ENCODE data around the gene KIF2C. TPM values are rescaled to one million over a fixed set of nuclear protein-coding genes. Genes with fewer than 3 reads are reported as not detected.

The KIF2C gene
- under 1 TPM; 0.64 to 0.82 TPM for total RNA-seq
- 1.1 TPM for polyA plus RNA-seq (2013, experiment 1 of 2)
- 2.7 TPM for polyA plus RNA-seq (2013, experiment 2 of 2)
- 0.28 to 175 (median 2.1) reads per million in 172 experiments for total RNA-seq

DNA sequence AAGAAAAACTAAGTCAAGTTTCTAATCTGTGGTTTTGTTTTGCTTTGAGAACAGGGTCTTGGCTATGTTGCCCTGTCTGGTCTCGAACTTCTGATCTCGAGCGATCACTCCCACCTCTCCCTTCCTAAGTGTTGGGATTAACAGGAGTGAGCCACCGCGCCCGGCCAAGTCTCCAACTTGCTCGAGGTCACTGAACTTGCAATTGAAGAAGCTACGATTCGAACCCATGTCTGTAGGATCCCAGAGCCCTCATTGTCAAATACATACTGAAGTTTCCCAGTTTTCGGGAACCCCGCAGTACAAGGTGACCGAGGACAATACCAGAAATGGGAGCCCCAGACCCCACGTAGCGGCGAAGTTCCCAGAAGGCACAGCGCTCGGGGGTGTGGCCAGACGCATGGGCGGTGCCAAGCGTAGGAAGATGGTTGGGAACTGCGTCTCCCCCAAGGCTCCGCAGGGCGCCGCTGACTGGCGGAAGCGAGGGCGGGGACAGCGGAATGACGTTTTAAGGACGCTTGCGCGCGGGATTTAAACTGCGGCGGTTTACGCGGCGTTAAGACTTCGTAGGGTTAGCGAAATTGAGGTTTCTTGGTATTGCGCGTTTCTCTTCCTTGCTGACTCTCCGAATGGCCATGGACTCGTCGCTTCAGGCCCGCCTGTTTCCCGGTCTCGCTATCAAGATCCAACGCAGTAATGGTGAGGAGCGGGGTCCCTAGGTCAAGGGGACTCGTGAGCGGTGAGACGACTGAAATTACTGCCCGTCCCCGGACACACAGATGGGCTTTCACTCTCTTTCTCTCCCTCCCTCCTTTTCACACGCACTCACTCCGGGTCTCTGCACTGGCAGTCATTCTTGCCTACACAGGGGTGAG is at the start of gene KIF2C:
Gene KIF2C (plus strand): TSS at position 531 of the 872 bp plus-strand sequence. CDS start 96 bp downstream, at position 627.
- H3K9me3 Mint-ChIP-seq: no peaks in the 10 kb centered on the region
- no peaks in the 10 kb centered on the region for H3K27me3 Mint-ChIP-seq
- ATAC-seq (ENCODE audit: poor library complexity): peak; percentile 100
- peak within 1 kb of the TSS; percentile 98 for H3K4me3 Mint-ChIP-seq
- Histone ChIP-seq H3K4me1 (ENCODE audit: insufficient read depth, low read length) (peaks cover 8% of the 10 kb centered on the region), H3K27me3 (ENCODE audit: control insufficient read depth in 1 of 2, insufficient read depth in 2 of 2, low read length in 2 of 2) (no peaks in the 10 kb centered on the region), H3K36me3 (ENCODE audit: insufficient read depth, low read length) (no peaks in the 10 kb centered on the region), H3K4me3 (ENCODE audit: low read length) (peak within 1 kb of the TSS; percentile 66), H3K27ac (ENCODE audit: low read depth in 1 of 2, low read length in 2 of 2) (peak within 1 kb of the TSS; percentile 63 to 85), H3K9me3 (ENCODE audit: control insufficient read depth in 1 of 2, insufficient read depth in 1 of 2, low read length in 2 of 2) (no peaks in the 10 kb centered on the region)
- no peaks in the 10 kb centered on the region for H3K36me3 Mint-ChIP-seq (ENCODE audit: low read depth)
- ChIA-PET CTCF (interaction anchor here (0.6 kb wide), 1 partner anchor 8 kb away, joined by 3 read pairs; the partner anchor contains the start of gene RNU5D-1), POLR2A (interaction anchor here (0.7 to 2.7 kb wide), 5 partner anchors 8 to 38 kb away, joined by 3 to 12 read pairs (median 3); partner anchors contain the start of genes RNU5D-1 and RPS8)
- peak; percentile 94 to 98 (median 96) for DNase-seq
- peaks cover 18% of the 10 kb centered on the region for H3K4me1 Mint-ChIP-seq (ENCODE audit: low read depth)
- H3K27ac Mint-ChIP-seq: peak within 1 kb of the TSS; percentile 97
- intact Hi-C loops (cut with DNase I, micrococcal nuclease): loop anchor here (1.0 to 5.0 kb wide), 4 partner anchors 8 to 248 kb away; partner anchors contain the start of genes EIF2B3 (in 1 of the 2) and RNU5D-1 (in 1 of the 2)
- TF ChIP-seq, protein P1, sequence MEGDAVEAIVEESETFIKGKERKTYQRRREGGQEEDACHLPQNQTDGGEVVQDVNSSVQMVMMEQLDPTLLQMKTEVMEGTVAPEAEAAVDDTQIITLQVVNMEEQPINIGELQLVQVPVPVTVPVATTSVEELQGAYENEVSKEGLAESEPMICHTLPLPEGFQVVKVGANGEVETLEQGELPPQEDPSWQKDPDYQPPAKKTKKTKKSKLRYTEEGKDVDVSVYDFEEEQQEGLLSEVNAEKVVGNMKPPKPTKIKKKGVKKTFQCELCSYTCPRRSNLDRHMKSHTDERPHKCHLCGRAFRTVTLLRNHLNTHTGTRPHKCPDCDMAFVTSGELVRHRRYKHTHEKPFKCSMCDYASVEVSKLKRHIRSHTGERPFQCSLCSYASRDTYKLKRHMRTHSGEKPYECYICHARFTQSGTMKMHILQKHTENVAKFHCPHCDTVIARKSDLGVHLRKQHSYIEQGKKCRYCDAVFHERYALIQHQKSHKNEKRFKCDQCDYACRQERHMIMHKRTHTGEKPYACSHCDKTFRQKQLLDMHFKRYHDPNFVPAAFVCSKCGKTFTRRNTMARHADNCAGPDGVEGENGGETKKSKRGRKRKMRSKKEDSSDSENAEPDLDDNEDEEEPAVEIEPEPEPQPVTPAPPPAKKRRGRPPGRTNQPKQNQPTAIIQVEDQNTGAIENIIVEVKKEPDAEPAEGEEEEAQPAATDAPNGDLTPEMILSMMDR (IDR thresholded peaks at IDR 0.05): no peak

DNA sequence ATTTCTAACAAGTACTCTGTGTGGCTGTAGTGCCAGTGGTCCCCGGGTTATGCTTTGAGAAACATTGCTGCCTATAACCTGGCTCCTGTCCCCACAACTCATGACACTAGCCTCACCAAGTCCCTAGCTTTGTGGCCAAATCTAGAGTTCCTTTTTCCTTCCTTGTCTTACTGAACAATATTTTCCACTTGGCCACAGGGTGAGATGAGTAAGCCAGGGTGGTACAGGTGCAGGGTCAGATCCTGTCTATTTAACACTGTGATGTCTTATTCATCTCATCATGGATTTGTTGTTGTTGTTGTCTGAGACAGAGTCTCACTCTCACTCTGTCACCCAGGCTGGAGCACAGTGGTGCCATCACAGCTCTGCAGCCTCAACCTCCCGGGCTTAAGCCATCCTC is 46.5 kb upstream of the KIF2C start:
- Mint-ChIP-seq H3K4me1 (ENCODE audit: low read depth) (peaks cover 14% of the 10 kb centered on the region), H3K4me3 (no peak overlapping the region), H3K9me3 (no peaks in the 10 kb centered on the region), H3K27me3 (peaks cover 5% of the 10 kb centered on the region), H3K27ac (no peak overlapping the region), H3K36me3 (ENCODE audit: low read depth) (no peaks in the 10 kb centered on the region)
- intact Hi-C loops (cut with DNase I, micrococcal nuclease): no loop called here
- TF ChIP-seq, protein P1 (IDR thresholded peaks at IDR 0.05): no peak
- Histone ChIP-seq H3K4me1 (ENCODE audit: insufficient read depth, low read length) (peaks cover 16% of the 10 kb centered on the region), H3K4me3 (ENCODE audit: low read length) (no peak overlapping the region), H3K27me3 (ENCODE audit: control insufficient read depth in 1 of 2, insufficient read depth in 2 of 2, low read length in 2 of 2) (no peaks in the 10 kb centered on the region), H3K27ac (ENCODE audit: low read depth in 1 of 2, low read length in 2 of 2) (no peak overlapping the region), H3K36me3 (ENCODE audit: insufficient read depth, low read length) (no peaks in the 10 kb centered on the region), H3K9me3 (ENCODE audit: control insufficient read depth in 1 of 2, insufficient read depth in 1 of 2, low read length in 2 of 2) (no peaks in the 10 kb centered on the region)
- ATAC-seq (ENCODE audit: poor library complexity): no peak
- POLR2A ChIA-PET: no interaction called here
- no peak for DNase-seq
- CTCF ChIA-PET: interaction anchor here (0.6 kb wide), 1 partner anchor 849 kb away, joined by 3 read pairs; no protein-coding TSS in a partner anchor

DNA sequence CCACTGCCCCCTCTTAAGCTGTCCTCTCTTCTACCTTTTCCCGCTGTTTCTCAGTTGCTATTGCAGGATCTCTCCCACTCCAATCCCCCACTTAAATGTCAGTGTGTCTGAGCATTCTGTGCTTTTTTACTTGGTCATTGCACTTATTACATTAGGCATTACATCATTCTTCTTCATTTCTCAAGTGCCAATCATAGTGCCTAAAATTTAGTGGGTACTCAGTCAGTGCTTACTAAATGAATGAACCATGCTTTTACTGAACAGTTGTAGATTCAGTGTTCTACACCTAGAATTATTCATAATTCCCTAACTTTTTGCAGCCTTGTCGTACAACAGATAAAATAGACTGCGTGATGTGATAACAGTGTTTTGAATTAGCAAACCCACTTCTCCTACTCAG is 45.7 kb upstream of the KIF2C start:
- no peak overlapping the region for H3K4me3 Mint-ChIP-seq
- H3K27me3 Mint-ChIP-seq: peaks cover 5% of the 10 kb centered on the region
- Histone ChIP-seq H3K36me3 (ENCODE audit: insufficient read depth, low read length) (no peaks in the 10 kb centered on the region), H3K4me1 (ENCODE audit: insufficient read depth, low read length) (peaks cover 16% of the 10 kb centered on the region), H3K4me3 (ENCODE audit: low read length) (no peak overlapping the region), H3K27ac (ENCODE audit: low read depth in 1 of 2, low read length in 2 of 2) (no peak overlapping the region), H3K9me3 (ENCODE audit: control insufficient read depth in 1 of 2, insufficient read depth in 1 of 2, low read length in 2 of 2) (no peaks in the 10 kb centered on the region), H3K27me3 (ENCODE audit: control insufficient read depth in 1 of 2, insufficient read depth in 2 of 2, low read length in 2 of 2) (no peaks in the 10 kb centered on the region)
- ATAC-seq (ENCODE audit: poor library complexity): no peak
- ChIA-PET CTCF (no interaction called here), POLR2A (no interaction called here)
- peaks cover 14% of the 10 kb centered on the region for H3K4me1 Mint-ChIP-seq (ENCODE audit: low read depth)
- intact Hi-C loops (cut with DNase I, micrococcal nuclease): no loop called here
- TF ChIP-seq, protein P1 (IDR thresholded peaks at IDR 0.05): no peak
- no peaks in the 10 kb centered on the region for H3K9me3 Mint-ChIP-seq
- H3K27ac Mint-ChIP-seq: no peak overlapping the region
- no peaks in the 10 kb centered on the region for H3K36me3 Mint-ChIP-seq (ENCODE audit: low read depth)
- no peak for DNase-seq
